Vein endothelial cell (primary cell): Measurements from ENCODE around the gene NFIC. TPM values are rescaled to one million over a fixed set of nuclear protein-coding genes. Genes with fewer than 3 reads are reported as not detected.

Experiments
- small RNA-seq: library from RNA; depleted of rRNA; stranded (forward); fragments of <200 nt; gene quantifications from one replicate; pipeline ENCODE3, GENCODE V24; 2012
- total RNA-seq: library from RNA; depleted of rRNA; stranded (reverse); fragments of >200 nt; gene quantifications from 2 replicates; pipeline ENCODE4 v1.2.3, GENCODE V29; 2012

Gene NFIC
- total RNA-seq: 61.7 and 63.0 TPM in 2 replicates

DNA sequence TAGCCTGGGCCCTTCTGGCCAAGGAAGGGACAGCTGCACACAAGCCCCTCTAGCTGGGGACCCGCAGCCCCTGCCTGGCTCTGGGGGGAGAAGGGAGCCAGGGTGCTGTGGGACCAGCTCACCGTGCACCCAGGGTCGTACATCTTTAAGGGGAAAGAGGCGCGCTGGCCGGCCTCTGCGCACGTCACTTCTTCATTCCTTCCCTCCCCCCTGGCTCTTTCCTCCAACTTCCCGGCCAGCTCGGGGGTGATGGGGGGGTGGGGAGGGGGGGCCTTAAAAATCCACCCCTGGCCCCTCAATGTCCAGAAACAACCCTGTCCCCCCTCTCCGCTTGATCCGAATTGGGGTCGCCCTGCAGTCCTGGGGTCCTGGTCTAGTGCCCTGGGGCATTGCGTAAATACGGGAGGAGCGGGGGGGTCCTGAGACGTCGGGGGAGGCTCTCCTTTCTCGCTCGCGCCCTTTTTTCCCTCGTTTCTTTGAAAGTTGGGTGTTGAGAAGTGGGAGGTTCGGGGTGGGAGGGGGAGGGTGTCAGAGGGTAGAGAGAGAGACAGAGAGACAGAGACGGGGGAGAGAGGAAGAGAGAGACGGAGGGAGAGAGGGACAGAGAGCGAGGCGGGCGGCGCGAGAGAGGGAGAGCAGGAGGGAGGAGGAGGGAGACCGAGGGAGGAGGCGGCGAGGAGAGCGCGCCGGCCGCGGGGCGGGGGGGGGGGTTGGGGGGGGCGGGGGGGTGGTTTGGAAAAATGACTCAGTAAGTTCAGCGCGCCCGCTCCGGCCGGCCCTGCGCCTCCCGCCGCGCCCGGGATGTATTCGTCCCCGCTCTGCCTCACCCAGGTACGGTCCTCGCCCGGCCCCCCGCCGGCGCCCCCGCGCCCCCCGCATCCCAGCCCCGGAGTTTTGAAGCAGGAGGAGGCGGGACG, at the start of gene NFIC:
NFIC (plus strand) TSS at position 748 of the 917 bp plus-strand sequence; CDS start at position 802, 54 bp downstream.

DNA sequence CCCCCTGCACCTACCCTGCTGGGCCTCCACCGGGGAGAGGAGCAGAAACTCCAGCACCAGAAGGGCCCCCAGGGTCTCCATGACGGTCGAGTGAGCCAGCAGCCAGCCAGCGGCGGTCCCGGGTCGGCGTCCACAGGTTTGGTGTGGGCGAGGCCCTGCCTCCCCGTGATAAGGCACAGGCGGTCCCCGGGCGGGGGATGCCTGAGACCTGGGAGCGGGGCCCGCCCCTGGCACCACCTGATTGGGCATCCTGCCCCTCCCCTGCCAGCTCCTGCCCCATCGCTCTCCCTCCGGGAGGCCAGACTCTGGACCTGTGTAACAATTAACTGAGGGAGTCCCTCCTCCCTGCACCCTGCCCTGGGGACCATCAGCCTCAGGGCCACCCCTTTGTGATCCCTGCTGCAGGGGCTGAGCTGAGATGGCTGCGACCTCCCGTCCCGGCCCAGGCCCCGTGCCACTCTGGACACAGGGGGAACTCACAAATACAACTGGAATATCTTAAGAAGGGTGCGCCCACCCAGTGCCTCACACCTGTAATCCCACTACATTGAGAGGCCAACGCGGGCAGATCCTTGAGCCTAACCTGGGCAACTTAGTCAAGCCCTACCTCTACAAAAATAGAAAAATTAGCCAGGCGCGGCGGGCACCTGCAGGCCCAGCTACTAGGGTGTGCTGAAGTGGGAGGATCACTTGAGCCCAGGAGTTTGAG, 114.2 kb downstream of the NFIC start, which contains the start of gene SMIM24:
SMIM24 (minus strand) TSS at position 143 of the 709 bp plus-strand sequence; CDS start at position 81, 62 bp downstream.

DNA sequence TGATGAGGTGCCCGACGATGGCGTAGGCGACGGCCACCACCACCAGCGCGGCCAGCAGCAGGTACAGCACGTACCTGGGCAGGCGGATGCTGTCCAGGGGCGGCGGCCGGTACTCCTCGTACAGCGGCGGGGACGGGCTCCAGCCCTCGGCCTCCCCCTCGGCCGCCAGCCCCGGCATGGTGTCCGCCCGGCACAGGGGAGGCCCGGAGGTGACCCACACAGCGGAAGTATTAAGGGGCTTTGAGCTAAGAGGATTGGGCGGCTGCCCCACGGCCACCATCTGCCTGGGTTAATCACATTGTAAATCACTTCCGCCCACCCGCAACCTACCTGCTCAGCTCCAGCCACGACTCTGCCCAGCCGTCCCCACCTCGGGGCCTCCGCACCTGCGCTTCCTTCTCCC, 116.8 kb downstream of the NFIC start, which contains the start of gene SMIM44:
SMIM44 (minus strand) TSS at position 216 of the 403 bp plus-strand sequence; CDS start at position 178, 38 bp downstream.

DNA sequence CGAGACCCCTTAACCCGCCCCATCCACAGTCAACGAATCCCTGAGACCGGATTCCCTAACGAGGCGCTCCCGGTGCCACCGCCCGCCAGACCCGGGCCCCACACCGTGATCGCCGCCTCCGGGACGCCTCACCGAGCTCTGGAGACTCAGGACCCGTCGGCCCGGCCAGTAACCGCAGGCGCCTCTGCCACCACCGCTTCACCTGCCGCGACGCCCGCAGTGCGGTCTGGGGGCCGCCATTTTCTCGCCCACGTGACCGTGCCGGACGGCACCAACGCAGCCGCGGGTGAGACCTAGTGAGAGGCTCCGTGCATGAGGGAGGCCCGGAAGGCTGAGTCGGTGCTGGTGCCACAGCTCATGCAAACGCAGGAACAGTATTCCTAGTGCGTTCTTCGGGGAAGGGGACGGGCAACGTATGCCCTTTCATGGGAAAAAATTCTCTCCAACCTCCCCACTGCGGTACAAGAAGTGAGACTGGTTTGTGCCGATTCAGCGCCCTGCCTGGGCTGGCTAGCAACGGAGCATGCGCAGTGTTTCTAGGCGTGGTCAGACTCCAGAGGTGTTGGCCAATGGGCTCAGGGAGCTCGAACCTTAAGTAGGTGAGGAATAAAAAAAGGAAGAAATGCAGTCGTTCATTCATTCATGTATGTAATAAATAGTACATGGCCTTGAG, 134.2 kb downstream of the NFIC start, which contains the start of gene DOHH:
DOHH (minus strand) TSS at position 246 of the 673 bp plus-strand sequence. CDS start 3,860 bp downstream, outside the sequence.

DNA sequence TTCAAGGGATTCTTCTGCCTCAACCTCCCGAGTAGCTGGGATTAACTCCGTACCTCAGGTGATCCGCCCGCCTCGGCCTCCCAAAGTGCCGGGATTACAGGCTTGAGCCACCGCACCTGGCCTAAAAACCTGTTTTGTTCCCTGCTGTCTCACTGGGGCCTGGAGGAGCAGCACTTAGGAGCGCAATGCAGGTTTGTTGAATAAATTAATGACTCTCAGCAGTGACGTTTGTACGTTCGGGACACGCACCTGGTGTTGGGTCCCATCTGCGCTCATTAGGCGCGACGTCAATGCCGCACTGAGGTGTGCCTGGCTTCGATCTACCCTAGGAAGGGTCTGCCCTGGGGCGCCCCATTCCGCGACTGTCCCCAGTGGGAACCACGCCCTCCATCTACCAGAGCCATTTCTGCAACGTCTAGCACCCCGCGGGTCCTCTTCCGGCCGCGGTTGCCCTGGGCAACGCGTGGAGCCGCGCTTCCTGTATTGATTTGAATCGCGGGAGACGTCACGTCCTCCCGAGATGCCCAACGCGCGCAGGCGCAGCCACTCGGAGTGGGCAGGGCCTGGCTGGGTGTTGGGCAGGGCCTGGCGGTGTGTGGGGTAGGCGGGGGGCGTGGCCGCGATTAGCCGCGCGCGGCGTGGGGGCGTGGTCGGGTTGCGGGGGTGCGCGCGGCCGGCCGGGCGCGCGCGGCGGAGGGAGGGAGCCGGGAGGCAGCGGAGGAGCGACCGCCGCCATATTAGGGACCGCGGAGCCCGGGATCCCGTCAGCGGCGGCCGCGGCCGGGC, 139.4 kb downstream of the NFIC start, which contains the start of gene FZR1:
FZR1 (plus strand) TSS at position 714 of the 786 bp plus-strand sequence. CDS start 16,679 bp downstream, outside the sequence.

Small RNA genes within 50 kb of the gene (small RNA-seq; reads per million reads assigned to genes)
- not detected for gene AC005514.1

Other genes with a start within 250 kb of the NFIC start
- under 0.01 TPM in 1 of 2 replicates, not detected in the other for gene GNA15, start 230.6 kb upstream of the NFIC start, total RNA-seq
- gene S1PR4, start 187.8 kb upstream of the NFIC start, total RNA-seq: 0.67 and 1.6 TPM in 2 replicates
- 59.1 and 60.0 TPM in 2 replicates for gene NCLN, start 180.7 kb upstream of the NFIC start, total RNA-seq
- not detected in 2 replicates for gene CELF5, start 141.9 kb upstream of the NFIC start, total RNA-seq
- gene SMIM24, start 113.9 kb downstream of the NFIC start, total RNA-seq: 0.33 TPM in 1 of 2 replicates, not detected in the other
- not detected in 2 replicates for gene SMIM44, start 116.9 kb downstream of the NFIC start, total RNA-seq
- 11.8 TPM in 2 replicates for gene DOHH, start 134.1 kb downstream of the NFIC start, total RNA-seq
- gene FZR1, start 139.7 kb downstream of the NFIC start, total RNA-seq: 44.6 and 55.2 TPM in 2 replicates
- gene TEKTIP1, start 172.6 kb downstream of the NFIC start, total RNA-seq: not detected in 2 replicates
- gene MFSD12, start 191.0 kb downstream of the NFIC start, total RNA-seq: 78.8 and 124 TPM in 2 replicates
- gene HMG20B, start 206.4 kb downstream of the NFIC start, total RNA-seq: 83.5 and 111 TPM in 2 replicates
- 1.1 and 1.3 TPM in 2 replicates for gene GIPC3, start 218.9 kb downstream of the NFIC start, total RNA-seq
- 1.7 and 2.0 TPM in 2 replicates for gene TBXA2R, start 240.3 kb downstream of the NFIC start, total RNA-seq